Measurements from ENCODE around the gene RPS29. TPM values are rescaled to one million over a fixed set of nuclear protein-coding genes. Genes with fewer than 3 reads are reported as not detected.

The RPS29 gene
- total and polyA plus RNA-seq, 9 of the 15 experiments (the other 6 are each of a cell fraction or from before 2014, with no cell fraction given): 1,545 to 5,012 (median 2,448) TPM

- TF ChIP-seq E2F8 (IDR thresholded peaks at IDR 0.05; ENCODE audit: low read depth, partially characterized antibody) (no peak), MXD1 (CRISPR knock-in tag; IDR thresholded peaks at IDR 0.05; ENCODE audit: borderline replicate concordance, poor library complexity, severe bottlenecking) (no peak), IRF9 (tag; IDR thresholded peaks at IDR 0.05) (no peak), RREB1 (CRISPR knock-in tag; IDR thresholded peaks at IDR 0.05) (no peak), WHSC1 (IDR thresholded peaks at IDR 0.05; ENCODE audit: low read length) (no peak), MAFF (IDR thresholded peaks at IDR 0.05; ENCODE audit: low read length) (no peak), CTBP1 (IDR thresholded peaks at IDR 0.05; ENCODE audit: borderline replicate concordance) (no peak), MAX (CRISPR knock-in tag; IDR thresholded peaks at IDR 0.05) (peak; percentile 65), SIN3B (IDR thresholded peaks at IDR 0.05; ENCODE audit: low read depth) (no peak), BRF1 (IDR thresholded peaks at IDR 0.05; ENCODE audit: borderline replicate concordance, extremely low read depth, insufficient read length) (no peak), HNRNPL (IDR thresholded peaks at IDR 0.05; ENCODE audit: low read depth, low read length) (peak; percentile 56; the same call in 1 of the 2 replicates), TGIF2 (CRISPR knock-in tag; IDR thresholded peaks at IDR 0.05) (no peak), CREB3L1 (IDR thresholded peaks at IDR 0.05; ENCODE audit: borderline replicate concordance, low read depth) (no peak), SAP30 (IDR thresholded peaks at IDR 0.05; ENCODE audit: borderline replicate concordance, insufficient read depth, low read depth, low read length, poor library complexity, severe bottlenecking) (peak; percentile 64)
Observed at GRCh38 chr14:49634547-49635334, 48.6 kb upstream of the RPS29 start, which contains the start of gene DNAAF2 (continued).
